HG03064 (cell line): ENCODE results near the gene FXYD3.
"Not testable (repeated sequence)": the region's sequence is repeated elsewhere in the genome, so short reads cannot be mapped to it uniquely, and the experiment has no call there.

Experiments
- ATAC-seq: cut with Tn5 transposase; IDR thresholded peaks from one replicate; pipeline ENCODE4 v1.9.1; 2021; ENCODE audit warnings: low read depth; ENCODE audit not compliant: unreplicated experiment

Gene FXYD3

DNA sequence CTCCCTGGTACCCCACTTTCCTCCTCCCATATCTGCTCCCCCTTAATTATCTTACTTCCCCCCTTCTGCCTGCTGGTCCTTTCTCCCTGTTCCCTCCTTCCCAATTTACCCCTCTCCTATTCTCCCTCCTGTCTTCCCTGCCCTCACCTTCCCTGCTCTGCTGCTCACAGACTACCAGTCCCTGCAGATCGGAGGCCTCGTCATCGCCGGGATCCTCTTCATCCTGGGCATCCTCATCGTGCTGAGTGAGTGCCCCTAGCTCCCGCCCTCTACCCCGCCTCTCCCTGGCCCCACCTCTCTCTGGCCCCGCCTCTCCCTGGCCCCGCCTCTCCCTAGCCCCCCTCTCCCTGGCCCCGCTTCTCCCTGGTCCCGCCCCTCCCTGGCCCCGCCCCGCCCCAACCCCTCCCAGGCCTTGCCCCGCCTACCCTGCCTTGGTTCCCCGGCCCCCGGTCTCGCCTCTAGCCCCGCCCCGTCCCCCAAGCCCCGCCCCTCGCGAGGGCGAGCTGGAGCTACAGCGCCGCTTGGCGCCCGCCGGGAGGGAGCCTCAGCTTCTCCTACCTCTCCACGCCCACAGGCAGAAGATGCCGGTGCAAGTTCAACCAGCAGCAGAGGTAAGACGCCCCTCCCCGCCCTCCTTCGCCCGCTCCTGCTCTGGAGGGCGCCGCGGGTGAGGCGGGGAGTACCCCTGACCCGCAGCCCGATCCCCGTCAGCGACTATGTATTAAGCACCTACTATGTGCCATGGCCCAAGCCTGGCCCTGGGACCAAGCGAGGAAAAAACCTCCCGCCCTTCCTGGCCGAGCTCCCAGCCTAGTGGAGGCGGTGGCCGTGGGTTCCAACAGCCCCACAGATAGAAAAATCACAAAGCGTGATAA is 25.6 kb downstream of the FXYD3 start:
- no peak for ATAC-seq

DNA sequence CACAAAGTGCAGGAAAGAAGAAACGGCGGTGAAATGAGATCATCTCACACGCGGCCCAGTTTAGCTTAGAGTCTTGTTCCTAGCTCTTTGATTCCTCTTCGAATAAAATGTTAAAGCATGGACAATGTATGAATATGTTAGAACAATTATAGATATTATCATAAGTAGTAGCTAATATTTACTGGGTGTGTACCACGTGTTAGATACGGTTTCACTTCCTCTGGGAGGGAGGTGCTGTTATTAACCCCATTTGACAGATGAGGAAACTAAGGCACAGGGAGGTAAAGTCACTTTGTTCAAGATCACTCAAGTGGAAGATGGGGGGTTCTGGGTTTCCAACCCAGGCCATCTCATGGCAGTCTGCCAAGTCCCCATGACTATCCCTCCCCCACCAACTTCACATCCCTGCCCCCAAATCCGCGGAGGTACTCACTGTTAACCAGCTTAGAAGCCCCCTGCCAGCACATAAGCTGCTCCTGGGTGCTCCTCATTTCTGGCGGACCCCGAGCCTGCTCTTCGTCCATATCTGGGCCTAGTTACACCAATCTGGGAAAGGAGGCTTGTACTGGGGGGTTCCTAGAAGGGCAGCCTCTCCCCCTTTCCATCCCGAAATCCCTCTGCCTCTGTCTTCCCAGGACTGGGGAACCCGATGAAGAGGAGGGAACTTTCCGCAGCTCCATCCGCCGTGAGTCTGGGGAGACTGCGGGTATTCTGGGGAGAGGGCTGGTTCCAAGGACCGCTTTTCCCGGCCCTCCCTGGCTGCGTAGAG is 26.4 kb downstream of the FXYD3 start:
- no peak for ATAC-seq

DNA sequence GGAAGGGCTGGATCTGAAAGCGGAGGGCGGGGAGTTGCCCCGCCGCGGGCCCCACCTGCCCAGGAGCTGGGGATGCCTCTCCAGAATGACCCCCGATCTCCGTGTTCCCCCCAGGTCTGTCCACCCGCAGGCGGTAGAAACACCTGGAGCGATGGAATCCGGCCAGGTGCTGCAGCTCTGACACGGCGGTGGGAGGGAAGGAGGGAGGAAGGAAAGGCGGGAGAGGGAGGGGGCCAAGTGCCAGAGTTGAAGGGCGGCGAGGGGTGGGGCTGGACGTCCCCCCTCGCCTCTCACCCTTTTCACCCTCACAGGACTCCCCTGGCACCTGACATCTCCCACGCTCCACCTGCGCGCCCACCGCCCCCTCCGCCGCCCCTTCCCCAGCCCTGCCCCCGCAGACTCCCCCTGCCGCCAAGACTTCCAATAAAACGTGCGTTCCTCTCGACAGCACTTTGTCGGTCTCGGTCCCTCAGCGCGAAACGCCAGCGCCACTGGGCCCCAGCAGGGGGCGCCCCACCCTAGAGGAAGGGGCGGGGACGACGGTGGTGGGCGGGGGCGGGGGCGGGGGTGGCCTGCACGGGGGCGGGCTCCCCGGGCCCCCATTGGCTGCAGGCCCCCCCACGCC is 27.1 kb downstream of the FXYD3 start:
- no peak for ATAC-seq

DNA sequence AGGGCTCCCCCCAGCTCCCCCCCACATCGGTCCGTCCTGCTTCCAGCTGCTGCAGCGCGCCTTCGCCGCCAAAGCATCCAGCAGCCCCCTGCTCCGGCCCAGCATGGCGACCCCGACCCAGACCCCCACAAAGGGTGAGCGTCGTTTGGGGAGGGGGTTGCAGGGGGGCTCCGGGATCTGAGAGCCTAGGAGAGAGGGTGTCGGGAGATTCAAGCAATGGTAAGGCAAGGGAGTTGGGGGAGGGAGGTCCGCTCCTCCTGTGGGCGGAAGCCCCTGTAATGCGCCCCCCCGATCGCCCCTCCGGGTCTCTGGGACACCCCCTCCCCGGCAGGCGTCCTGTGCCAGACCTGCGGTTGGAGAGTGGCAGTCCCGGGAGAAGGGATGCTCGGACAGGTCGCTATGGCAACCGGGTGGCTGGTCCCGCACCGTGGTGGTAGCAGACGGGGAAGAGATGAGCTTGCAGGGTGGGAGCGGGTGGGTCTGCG is 27.6 kb downstream of the FXYD3 start, which contains the start of gene FXYD7:
Gene FXYD7 (plus strand): TSS at position 25 of the 485 bp plus-strand sequence. CDS start 79 bp downstream, at position 104.
- ATAC-seq, result no peak

DNA sequence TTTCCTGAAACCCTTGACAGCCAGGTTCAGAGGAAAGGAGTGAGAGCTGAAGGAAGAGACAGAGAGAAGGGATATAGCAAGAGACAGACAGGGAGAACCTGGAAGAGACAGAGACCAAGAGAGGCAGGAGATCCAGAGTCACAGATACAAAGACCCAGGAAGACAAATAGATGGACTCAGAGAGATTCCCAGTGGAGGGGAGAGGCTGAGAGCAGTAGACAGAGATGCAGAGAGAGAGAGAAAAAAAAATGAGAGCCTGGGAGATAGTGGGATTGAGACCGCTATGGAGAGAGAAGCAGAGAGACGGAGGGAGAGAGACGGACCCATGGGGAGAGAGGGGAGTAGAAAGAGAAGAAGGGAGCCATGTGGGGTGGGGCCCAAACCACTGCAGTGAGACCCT is 28.2 kb downstream of the FXYD3 start:
- ATAC-seq, result no peak

DNA sequence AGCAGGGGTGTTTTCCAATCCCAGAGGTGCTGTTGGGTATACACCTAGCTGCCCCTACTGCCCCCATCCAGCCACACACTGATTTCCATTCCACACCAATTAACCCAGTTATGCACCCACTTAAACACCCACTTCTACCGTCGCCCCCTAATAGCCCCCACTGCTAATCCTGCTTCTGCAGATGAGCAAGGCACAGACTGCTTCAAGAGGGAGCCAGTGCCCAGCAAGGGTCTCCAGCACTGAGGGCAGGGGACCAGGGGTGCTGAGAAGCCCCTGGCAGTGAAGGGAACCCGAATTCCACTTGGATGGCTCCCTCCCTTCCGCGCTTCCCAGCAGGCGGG is 28.6 kb downstream of the FXYD3 start:
- ATAC-seq, result no peak

DNA sequence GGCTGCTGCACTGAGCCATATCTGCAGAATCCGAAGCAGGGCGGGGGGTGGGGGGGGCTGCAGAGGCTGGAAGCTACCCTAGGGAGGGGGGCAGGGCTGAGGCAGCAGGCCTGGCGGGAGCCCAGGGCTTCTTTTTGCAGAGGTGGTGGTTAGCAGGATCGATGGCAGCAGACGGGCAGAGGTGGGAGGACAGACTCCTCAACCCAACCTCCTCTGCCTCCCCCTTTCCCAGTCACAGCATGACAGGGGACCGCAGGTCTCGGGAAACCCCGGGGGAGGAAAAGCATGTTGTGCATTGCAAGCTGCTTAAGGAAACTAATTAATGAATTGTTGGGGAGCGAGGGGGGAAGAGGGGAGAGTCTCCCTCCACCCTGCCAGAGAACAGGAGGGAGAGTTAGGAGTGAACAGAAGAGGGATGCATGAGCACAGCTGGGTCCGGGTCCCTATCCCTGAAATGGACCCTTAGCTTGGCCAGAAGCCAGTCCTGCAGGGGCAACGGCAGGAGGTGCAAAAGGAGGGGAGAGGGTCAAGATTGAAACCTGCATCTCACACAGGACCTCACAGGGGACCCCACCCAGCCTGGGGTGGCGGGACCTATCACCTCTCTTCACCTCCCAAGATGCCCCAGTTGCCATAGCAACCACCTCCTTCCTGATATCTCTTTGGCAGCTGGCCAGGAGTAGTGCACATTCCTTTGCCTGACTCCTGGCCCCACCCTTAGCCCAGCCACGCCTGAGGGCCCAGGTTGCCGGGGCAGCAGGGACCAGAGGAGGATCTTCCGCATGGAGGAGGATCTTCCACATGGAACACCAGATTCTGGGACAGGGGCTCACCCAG is 29.2 kb downstream of the FXYD3 start:
- ATAC-seq, result no peak

DNA sequence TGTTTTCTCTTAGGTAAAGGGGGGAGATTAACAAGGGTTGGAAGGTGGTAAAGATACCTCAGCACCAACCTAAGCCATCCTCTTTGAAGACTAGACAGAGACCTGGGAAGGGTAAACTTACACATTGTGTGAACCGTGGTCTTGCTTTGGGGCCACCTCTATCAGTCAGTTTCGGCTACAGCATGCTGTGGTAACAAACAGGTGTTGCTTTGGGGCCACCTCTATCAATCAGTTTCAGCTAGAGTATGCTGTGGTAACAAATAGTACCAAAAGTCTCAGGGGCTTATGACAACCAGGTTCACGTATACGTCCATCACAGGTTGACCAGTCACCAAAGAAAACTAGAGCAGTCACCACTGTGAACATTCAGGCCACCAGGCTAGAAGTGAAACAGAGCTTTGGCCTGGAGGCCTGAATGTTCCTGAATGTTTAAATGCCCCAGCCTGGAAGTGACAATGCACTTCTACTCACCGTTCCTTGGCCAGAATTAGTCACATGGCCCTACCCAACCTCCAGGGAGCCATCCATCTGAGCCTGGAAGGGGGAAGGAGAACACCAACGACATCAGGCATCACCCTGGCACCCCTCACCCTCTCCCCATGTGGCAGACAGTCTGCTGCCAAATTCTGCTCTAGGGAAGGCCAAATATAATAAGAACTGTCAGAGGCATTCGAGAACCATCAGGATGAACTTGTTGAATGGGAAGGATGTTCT is 31.3 kb downstream of the FXYD3 start:
- ATAC-seq, result no peak

DNA sequence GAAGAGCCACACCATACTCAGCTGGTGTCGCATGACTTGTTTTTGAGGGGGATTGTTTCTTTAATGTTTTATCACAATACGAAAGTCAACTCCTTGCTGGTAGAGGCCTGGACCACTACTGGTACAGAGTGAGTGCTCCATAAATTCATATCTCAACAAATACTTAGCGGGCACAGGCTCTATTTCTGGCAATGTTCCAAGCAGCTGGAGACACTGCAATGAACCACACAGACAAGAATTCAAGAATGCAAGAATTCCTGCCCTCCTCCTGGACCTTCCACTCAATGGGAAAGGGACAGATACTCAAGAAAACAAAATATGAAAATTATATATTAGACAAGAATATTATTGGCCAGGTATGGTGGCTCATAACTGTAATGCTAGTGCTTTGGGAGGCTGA is 33.8 kb downstream of the FXYD3 start:
- ATAC-seq, result no peak

DNA sequence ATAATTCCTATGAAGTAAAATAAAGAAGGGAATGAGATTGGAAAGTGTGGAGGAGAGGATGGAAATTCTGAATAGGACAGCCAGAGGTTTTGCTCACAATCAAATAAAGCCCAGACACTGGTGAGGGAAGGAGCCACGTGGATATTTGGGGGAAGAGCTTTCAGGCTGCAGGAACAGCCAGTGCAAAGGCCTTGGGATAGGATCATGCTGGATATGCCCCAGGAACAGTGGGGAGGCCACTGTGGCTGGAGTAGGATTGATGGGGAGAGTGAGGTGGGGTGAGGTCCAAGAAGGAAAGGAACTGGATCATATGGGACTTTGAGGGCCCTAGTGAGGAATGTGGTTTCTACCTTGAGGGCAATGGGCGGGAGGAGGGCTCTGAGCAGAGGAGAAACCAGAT is 34.8 kb downstream of the FXYD3 start:
- no peak for ATAC-seq

DNA sequence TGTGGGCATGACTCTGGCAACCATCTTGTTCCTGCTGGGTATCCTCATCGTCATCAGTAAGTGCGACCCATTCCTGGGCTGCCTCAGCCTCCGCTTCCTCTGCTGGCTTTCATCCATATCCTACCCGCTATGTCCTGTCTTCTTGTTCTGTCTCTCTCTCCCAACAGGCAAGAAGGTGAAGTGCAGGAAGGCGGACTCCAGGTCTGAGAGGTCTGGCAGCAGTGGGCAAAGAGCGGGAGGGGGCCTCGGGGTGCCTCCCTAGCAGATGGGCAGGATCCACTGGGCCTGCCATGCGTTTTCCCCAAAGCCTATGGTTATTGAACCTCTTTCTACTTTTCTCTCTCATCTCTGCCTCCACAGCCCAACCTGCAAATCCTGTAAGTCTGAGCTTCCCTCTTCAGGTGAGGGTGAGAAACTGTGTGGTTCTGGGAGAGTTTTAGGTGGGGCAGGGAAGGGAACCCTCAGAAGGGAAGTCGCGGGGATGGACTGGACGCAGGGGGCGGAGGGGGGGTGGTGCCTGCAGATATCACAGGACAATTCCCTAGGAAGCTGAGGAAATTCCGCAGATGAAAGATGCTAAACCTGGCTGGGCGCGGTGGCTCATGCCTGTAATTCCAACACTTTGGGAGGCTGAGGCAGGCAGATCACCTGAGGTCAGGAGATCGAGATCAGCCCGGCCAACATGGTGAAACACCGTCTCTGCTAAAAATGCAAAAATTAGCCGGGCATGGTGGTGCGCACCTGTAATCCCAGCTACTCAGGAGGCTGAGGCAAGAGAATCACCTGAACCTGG is 35.8 kb downstream of the FXYD3 start:
- no peak for ATAC-seq

DNA sequence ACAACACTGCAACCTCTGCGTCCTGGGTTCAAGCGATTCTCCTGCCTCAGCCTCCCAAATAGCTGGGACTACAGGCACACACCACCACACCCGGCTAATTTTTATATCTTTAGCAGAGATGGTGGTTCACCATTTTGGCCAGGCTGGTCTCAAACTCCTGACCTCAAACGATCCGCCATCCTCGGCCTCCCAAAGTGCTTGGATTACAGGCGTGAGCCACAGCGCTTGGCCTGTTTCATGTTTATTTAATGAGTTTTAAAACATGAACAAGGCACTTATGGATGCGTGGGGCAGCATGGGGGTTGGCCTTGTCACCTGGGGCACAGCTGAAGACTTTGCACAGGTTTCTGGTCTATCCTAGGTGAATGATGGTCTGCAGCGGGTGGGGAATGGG is 37.5 kb downstream of the FXYD3 start:
- not testable (repeated sequence) for ATAC-seq

DNA sequence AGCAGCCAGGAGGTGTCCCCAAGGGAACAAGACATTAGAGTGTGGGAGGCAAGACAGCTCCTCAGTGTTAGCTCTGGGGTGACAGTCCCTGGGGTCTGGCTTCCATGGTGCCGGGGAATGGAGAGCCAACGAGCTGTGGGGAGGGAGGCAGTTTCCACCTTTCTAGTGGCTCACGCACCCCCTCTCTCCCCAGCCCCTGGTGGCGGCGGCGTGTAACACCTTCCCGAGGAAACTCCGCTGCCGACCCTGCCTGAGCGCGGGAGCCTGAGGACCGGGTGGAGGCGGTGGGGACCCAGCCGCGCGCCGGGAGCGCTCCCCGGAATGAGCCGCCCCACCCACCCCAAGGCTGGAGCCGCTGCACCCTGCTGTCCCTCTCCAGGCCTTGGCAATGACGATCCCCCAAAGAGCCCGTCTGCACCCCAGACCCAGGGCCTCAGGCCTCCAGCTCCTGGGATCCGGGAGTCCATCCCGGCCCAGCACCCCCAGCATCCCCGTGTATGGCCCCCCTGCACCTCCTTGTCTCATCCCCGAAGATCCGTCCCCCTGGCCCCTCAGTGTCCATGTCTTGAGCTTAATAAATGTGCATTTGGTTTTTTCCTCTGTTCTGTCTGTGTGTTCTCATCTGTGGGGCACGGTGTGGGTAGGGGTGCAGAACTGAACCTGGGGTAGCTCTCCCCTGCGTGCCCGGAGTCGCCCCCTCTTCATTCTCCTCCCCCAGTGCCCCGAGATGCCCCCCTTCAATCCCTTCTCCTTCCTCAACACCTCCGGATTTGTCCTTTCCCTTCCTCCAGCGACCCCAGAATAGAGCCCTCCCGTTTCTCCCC is 38.3 kb downstream of the FXYD3 start:
- ATAC-seq, result no peak

DNA sequence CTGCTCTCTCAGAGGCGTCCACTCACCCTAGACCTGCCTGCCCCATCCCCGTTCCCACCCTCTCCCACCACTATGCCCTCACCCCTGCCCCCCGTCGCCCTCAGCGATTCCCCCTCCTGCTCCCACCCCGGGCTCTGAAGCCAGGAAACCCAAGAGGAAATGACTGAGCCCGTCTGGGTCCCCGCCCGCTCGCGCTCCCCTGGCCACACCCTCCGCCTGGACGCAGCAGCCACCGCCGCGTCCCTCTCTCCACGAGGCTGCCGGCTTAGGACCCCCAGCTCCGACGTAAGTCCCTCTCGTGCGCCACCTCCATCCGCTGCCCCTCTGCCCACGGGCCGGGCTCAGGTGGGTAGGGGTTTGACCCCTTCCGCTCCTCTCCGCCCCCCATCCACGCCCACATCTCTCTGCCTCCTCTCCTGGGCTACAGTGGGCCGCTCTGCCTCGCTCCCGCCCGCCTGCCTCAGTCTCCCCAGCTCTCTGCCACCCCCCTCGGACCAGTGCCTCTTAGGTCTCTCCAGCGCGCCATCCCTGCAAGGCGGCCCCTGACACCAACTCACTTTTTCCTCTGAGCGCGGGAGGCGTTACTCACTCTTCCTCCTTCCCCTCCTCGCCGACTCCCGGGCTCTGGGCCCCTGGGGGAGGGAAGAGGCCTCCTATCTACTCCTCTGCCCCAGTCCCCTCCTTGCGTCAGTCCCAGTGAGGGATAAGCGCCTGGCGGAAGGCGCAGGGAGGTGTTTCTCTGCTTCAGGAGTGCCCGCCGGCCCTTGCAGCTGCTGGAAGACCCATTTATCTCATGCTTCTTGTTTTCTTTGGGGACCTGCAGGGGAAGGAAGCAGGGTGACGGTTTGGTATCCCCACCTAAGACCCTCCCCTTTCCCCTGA is 39.1 kb downstream of the FXYD3 start, which contains the start of gene FXYD5:
Gene FXYD5 (plus strand): TSS at position 211 of the 882 bp plus-strand sequence. CDS start 816 bp downstream, outside the sequence.
- ATAC-seq, result no peak

DNA sequence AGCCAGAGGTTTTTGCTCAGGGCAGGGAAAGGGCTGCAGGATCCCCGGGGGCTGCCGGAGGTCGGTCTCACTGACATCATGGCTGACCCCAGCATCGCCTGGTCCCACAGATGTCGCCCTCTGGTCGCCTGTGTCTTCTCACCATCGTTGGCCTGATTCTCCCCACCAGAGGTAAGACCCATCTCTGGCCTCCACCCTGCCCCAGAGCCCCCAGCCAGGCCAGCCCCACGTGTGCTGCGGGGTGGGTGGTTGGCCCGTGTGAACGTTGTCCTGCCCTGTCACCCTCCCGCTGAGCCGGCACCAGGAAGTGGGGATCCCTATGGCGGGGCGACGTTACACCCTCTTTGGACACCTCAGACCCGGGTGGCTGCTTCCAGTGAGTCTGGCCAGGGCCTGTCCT is 39.8 kb downstream of the FXYD3 start:
- no peak for ATAC-seq

DNA sequence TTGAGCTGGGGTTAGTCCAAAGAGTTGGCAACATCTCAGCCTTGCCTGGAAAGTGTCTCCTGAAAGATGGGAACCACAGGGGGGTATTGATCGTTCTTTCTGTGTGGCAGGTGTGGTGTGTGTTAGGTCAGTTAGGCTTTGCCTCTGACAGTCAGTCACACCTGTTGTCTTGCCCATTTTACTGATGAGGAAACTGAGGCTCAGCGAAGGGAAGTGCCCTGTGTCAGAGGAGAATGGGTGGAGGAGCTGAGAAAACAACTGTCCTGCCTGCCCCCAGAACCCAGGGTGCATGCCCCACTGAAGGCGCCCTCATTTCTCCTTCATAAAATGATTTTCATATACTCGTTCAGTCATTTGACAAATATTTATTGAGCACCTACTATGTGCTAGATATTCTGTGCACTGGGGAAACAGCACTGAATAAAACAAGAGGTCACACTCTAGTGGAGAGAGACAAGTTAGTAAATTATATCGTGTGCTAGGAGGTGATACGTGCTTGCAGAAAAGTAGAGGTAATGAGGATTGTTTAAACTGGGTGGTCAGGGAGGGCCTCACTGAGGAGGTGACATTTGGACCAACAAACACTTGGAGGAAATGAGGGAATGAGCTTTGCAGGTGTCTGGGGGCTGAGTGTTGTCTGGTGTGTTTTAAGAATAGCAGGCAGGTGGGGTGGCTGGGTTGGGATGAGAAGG is 40.5 kb downstream of the FXYD3 start:
- no peak for ATAC-seq

DNA sequence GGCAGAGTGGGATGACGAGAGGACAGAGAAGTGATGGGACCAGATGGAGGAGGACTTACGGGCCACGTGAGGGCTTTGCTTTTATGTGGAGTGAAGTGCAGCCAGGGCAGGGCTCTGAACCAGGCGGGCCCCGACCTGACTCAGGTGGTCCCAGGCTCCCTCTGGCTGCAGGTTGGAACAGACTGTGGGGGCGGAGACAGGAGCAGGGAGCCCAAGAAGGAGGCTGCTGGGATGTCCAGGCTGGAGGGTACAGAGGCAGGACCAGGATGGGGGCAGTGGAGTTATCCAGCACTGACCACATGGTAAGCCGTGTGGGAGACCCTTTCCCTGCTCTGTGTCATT is 41.0 kb downstream of the FXYD3 start:
- ATAC-seq, result no peak
